Stimulated activated CD8-positive, alpha-beta memory T cell treated with anti-CD3 and anti-CD28 coated beads, Interleukin-7, amount 100 ng/mL, for 24 hours (primary cell): ENCODE data around the gene ACAD11.

Experiments
- DNase-seq: peaks from one replicate; pipeline ENCODE4 v3.0.0-alpha.2; 2020; ENCODE audit warnings: low read depth

ACAD11 gene

DNA sequence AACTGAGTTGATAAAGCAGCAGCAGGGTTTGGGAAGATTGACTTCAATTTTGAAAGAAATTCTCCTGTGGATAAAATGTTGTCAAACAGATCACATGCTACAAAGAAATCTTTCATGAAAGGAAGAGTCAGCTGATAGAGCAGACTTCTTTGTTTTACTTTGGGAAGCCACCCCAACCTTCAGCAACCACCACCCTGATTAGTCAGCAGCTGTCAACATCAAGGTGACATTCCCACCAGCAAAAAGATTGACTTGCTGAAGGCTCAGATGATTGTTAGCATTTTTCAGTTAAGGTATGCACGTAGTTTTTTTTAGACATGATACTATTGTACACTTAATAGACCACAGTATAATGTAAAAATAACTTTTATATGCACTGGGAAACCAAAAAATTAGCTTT lies 150.1 kb downstream of the ACAD11 start:
- no peak for DNase-seq

DNA sequence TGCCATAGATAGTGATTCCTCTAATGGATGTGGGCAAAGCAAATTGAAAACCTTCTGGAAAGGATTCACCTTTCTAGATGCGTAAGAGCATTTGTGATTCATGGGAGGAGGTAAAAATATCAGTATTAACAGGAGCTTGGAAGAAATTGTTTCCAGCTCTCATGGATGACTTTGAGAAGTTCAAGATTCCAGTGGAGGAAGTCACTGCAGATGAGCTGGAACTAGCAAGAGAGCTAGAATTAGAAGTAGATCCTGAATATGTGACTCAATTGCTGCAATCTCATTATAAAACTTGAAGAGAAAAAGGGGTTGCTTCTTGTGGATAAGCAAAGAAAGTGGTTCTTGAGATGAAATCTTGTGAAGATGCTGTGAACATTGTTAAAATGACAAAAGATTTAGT lies 150.5 kb downstream of the ACAD11 start:
- DNase-seq = no peak
